T-helper 22 cell (primary cell): ENCODE measurements around the gene GALNTL6.
"Not testable (repeated sequence)": the region's sequence is repeated elsewhere in the genome, so short reads cannot be mapped to it uniquely, and the experiment has no call there.

Experiments
- DNase-seq: peaks from one replicate; pipeline ENCODE4 v3.0.0-alpha.2; 2020; ENCODE audit warnings: low read depth

Gene GALNTL6

DNA sequence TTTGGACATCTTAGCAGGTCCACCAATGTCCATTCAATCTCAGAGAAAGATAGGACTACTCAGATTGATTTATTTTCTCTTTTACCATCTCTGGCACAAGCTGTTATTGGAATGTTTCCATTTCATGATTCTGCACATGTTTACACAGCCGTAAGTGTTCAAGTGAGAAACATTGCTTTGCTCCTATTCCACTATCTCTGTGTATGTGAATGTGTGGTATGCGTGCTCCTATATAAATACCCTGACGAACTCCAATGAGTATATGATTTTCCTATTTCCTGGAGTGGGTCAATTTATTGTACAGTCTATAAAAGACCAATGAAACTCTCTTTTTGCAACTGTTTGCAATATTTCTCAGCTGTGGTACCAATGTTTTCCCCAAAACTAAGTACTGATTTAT is 1134.4 kb downstream of the GALNTL6 start:
- no peak for DNase-seq

DNA sequence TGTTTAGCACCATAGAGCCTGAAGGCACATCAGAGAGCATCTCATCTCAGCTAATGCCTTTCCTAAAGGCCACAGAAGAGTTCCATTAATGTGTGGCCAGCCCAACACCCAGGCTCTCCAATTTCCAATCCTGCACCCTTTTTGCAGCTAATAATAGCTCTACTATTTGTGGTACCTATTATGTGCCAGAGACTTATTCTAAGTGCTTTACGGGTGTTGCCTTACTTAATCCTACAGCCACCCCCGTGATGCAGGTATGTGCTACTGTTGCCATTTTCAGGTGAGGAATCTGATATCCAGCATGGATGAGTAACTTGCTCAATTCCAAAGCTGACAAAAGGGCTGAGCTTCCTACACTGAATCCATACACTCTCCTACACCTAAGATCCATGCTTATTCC is 1137.8 kb downstream of the GALNTL6 start:
- DNase-seq = no peak

DNA sequence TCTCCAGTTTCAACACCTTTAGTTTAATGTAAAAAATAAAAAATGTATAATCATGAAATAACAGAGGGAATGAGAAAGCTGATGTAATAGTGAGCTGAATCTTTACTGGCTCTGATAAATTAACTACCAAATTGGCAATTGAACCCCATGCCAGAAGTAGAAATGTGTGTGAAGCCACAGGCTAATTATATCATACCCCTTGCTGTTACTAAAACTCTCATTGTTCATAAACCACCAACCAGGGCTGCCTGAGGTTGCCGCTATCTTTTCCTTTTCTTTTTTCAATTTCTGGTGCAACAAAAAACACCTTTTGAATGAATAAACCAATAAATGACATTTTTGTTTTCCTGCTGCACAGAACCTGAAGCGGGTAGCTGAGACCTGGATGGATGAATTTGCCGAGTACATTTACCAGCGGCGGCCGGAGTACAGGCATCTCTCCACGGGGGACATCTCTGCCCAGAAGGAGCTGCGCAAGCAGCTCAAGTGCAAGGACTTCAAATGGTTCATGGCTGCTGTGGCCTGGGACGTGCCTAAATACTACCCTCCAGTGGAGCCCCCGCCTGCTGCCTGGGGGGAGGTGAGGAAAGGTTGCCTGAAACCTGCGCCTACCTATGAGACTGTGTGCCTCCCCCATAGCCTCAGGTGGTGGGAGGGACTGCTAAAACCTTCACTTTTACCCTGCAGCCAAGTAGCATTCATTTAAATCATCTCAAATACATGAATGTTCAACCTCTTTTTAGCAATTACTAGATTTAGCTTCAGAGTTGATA is 1138.7 kb downstream of the GALNTL6 start:
- no peak for DNase-seq

DNA sequence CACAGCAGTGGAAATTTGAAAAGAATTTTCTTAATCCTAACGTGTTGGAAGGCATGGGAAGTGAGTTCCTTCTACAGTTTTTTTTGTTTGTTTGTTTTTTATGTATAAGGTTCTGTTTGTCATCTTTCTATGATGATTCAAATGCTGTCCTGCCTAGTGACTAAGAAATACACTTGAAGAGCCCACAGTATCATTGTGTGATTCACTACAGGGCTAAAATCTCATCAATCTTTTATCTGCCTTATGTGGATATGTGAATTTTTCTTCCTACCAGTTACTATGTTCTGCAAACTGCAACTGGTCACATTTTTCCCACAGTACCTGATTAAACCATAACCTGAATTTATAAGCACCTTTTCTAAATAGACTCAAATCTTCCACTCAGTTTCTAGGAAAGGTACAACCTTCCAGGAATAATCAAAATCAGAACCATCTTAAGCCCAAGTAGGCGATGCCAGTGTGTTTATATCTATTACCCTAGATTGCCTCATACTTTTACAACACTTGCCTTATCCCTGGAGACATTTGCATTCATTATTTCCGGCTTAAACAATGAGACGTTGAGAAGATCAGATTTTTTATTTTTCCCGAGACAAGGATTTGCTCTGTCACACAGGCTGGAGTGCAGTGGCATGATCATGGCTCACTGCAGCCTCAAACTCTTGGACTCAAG is 1140.8 kb downstream of the GALNTL6 start:
- DNase-seq = no peak

DNA sequence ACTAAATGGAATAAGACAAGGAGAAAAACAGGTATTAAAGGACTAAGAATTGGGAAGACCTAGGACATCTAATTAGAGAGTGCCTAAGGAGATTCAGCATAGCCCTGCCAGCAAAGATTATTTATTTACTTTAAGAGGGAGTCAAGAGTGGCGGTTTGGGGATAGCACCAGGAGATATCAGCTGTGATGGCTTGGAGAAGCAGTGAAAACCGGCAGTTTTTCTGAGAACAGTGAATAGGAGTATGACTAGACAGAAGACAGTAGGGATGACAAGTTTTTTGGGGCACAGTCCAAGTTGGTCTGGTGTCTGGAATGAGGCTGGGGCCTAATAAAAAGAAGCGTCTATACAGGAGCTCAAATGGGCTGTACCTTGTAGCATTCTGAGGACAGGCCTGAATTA is 1143.1 kb downstream of the GALNTL6 start:
- DNase-seq = not testable (repeated sequence)

DNA sequence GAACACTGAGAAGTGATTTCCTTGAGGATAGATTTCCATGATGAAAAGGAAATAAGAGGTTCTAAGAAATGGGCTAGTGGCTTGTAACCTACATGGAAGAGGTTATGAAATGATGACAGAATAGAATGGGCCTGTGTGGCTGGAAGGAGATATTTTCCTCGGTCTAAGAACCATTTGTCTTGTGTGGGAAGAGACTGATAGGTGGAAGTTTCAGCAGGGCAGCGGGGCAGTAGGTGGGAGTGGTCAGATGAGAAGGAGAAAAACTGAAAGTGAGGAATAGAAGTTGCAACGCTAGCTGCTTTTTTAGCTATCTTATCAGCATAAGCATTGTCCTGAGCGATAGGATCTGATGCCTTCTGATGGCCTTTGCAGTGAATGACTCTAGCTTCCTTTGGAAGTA is 1144.0 kb downstream of the GALNTL6 start:
- DNase-seq = no peak

DNA sequence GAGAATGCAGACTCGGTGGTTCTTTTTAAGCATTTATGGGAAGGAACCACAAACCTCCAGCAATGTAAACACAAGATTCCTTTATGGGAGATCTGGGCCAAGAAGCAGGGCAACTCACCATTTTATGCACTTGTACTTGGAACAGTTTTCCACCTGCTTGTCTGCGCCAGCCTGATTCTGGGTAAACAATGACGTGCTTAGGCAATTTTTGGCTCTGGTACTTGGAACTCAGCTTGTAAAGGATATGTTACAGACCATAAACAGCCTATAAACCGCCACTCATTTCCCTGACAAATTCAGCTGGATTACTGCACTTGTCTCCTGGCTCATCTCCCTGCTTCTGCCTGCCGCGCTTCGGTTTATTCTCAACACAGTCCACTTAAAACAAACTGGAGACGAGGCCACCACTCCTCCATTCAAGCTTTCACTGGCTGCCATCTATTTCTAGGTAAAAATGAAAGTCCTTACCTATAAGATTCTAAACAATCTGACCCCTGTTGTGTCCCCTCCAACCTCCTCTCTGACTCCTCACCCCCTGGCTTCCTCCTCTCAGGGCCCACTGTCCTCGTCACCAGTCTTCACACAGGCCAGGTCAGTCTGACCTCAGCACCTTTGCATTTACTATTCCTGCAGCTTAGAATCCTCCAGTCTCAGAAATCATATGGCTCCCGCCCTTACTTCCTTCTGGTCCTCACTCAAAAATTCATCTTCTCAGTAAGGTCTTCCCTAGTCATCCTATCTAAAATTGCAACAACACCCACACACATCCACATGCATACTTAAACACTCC is 1149.6 kb downstream of the GALNTL6 start:
- DNase-seq = no peak

DNA sequence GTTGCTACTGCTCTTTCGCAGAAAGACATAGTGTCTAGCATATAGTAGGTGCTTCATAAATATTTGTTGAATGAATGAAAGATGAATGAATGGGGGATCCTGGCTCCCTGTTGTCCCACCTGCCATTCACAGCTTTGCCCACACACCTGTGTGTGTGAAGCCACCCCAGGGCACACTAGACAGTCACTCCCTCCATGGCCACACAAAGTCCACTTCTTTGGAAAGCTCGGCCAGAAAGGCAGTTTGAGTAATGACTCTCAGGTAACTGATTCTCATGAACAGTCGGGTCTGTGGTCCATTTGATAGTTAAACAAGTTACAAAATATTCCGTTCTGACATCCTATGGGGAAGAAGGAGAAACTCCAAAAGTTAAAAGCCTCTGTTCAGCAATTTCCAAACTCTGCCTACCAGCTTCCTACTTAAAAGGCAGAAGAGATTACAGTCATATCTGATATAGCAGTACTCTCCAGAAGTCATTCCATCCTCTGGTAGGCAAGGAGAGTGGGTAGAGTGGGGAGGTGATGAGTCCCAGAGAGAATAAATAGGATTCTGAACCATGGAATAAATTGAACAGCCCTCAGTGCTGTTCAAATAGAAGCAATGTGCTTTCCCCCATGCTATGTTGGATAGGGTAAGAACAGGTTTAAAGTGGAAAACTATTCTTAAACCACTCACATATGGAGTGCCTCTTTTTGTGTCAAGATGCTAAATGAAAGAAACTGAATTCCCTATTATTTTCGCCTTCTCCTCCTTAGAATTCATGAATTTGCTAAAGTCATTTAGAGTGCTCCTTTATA is 1150.5 kb downstream of the GALNTL6 start:
- DNase-seq = no peak

DNA sequence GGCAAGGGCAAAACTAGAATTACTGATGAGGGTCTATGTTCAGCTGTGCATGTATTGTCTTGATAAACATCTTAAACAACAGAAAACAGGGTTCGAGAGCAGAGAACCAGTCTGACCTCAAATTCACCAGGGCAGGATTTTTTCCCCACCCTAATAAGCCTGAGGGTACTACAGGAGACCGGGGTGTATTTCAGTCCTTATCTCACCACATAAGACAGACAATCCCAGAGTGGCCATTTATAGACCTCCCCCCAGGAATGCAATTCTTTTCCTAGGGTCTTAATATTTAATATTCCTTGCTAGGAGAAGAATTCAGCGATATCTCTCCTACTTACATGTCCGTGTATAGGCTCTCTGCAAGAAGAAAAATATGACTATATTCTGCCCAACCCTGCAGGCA is 1157.0 kb downstream of the GALNTL6 start:
- not testable (repeated sequence) for DNase-seq

DNA sequence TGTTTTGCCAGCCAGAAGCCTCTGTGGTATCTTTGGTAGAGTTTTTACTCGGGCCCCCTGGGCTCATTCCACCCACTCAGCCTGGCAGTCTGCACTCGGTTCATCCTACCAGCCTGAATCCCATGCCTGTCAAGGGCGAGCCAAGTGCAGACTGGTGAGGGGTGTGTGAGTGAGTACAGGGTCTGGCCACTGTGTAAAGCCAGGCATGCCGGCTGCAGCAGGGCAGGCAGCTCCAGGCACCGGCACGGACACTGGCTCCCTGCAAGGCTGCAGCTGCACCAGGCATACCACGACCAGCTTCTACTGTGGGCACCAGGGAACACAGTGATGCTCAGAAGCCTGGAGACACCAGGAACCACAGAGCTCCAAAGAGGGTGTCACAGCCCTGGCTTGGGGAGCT is 1161.4 kb downstream of the GALNTL6 start:
- DNase-seq = no peak

DNA sequence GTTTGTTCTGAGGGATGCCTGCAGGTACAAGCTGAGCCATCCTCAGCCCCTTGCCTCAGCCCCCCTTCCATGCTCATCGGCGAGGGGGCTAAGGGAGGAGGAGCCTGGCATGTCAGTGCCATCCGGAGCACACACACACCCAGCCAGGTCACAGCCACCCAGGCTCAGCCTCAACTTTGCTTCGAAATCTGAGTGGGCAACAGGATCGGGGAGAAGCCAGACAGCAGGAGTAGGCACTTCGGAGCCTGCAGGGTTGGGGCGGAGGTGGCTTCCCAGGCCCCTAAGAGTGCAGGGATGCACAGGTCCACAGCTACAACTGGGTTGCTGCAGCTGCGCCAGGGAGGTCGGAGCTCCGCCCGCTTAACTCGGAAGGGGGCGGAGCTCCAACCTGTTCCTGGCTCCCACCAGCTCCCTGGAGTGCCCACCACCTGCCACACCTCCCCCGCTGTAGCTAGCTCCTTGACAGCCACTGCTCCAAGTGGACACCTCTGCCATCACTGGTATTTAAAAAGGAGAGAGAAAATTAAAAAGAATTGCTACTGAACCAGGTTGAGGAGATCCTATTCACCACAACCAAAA is 1162.5 kb downstream of the GALNTL6 start:
- no peak for DNase-seq

DNA sequence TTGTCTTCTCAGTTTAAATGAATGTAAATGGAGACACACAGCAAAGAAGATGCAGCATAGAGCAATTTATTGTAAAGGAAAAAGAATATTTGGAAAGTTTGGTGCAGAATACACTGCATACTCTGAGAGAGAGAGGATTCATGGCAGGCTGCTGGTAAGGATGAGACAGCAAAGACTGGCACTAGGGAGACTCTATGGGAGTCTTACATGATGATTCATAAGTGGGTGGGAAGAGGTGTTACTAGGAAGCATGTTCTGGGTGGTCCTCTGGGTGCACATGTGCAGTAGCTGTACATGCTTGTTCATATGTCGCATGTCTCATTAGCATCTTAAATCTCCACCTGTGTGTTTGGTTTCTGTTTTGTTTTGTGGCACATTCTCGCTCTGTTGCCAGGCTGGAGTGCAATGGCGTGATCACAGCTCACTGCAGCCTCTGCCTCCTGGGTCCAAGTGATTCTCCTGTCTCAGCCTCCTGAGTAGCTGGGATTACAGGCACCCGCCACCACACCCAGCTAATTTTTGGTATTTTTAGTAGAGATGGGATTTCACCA is 1164.4 kb downstream of the GALNTL6 start:
- DNase-seq = not testable (repeated sequence)

DNA sequence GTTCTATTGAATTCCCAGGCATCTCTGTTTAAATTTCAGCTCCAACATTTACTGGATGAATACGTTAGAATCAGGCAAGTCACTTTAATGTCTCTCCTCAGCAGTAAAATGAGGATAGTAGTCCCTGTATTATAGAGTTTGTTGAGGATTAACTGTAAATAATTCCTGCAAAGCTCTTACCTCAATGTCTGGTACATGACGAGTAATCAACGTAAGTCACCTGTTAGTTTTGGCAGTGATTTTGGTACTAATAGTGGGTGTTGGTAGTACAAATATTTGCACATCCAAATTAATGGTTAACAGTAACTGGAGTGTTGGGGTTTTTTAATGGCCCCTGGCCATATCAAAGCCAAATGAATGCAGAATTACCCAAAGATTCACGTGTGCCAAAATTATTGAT is 1165.6 kb downstream of the GALNTL6 start:
- no peak for DNase-seq

DNA sequence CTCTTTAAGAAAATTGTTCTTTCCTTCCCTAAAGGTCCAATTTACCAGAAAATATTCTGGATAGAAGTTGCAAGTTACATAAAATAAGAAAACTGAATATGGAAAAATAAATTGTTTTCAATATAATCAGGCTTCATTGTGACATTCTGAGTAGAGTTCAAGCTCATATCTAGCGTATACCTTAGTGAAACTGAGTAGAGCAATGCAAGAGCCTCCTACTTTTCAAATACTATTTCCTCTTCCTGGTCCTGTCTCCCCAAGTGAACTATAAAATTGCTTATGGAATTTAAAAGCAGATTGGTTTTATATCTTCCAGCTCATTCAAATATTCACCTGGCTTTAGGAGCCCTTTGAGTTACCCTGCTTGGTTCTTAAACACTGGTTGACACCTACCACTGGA is 1166.1 kb downstream of the GALNTL6 start:
- DNase-seq = no peak

DNA sequence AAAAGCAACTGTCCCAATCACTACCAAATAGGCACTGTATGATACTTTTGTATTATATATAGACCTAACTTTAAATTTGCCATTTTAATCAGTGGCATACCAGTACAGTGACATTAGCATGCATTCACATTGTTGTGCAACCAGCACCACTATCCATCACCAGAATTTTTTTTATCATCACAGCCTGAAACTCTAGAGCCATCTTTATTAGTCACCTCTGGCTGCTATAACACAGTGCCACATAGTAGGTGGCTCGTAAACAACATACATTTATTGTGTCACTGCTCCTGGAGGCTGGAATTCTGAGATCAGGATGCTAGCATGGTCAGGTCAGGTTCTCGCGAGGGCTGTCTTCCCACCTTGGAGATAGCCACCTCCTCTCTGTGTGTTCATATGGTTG is 1167.0 kb downstream of the GALNTL6 start:
- no peak for DNase-seq

DNA sequence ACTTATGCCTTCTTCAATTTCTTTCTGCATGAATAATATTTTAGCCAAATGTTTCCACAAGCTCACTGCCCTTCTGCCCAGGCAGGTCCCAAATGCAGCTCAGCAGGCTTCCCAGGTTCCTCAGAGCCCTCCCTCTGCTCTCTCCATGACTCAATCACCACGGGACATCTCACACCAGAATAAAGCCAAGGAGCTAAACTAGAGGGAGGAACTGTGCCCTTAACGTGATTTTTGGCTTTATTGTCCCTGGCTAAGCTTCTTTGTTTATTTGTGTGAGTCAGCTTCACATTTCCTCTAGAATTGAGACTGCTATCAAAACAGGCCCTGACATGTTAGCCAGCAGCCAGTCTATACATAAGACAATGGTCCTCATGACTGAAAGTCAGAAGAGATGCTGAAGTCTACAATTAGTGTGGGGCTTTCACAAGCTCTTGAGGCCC is 1169.0 kb downstream of the GALNTL6 start:
- DNase-seq = no peak

DNA sequence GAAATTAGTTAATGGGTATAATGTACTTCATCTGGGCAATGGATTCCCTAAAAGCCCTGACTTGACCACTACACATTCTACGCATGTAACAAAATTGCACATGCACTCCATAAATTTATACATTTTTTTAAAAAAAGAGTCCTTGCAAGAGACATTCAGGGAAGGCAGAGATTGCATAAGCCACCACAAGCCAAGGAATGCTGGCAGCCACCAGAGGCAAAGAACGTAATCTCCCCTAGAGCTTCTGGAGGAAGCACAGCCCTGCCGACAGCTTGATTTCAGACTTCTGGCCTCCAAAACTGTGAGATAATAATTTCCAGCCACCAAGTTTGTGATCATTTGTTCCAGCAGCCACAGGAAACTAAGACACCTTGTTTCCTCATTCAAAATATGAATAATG is 1169.8 kb downstream of the GALNTL6 start:
- no peak for DNase-seq

DNA sequence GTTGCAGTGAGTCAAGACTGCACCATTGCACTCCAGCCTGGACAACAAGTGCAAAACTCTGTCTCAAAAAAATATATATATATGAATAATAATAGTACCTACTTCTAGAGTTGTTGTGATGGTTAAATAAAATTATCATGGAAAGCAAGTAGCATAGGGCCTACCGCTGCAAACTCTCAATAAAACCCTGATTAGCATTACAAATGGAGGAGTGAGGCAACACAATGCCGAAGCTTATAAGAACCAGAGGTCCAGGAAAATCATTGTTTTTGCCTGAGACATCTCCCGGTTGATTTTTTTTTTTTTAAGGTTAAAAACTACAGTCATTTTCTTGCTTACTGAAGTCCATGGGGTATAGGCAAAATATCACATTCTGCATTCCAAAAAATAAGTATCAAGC is 1170.4 kb downstream of the GALNTL6 start:
- no peak for DNase-seq

DNA sequence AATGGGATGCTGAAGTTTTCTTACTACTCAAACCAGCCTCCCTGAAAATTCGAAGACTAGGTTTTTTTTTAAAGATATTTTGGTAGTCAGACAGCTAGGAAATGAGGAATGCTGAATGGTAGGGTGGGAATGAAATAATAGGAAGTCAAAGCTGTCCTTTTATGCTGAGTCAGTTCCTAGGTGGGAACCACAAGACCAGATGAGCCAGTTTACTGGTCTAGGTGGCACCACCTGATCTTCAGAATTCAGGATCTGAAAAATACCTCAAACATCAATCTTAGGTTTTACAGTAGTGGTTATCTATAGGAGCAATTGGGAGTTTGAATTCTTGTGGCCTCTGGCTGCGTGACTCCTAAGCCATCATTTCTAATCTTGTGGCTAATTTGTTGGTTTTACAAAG is 1172.3 kb downstream of the GALNTL6 start:
- no peak for DNase-seq

DNA sequence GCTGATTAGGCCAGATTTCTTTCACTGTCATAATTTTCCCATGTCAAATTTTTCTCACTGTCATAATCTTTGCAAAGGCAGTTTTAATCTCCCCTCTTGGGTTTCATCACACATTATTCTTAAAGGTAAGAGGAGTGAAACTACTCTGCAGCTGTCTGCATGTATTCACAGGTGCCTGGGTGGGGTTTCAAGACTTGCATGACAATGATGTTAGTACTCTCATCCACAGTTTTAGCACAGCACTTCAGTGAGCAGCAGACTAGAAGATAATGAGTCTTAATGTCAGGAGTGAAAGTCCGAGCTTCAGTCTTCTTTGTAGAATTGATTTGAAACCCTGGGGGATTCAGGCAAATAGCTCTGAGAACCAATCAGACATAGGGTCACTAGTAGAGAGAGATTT is 1172.9 kb downstream of the GALNTL6 start:
- no peak for DNase-seq
